HUDEP-2 (cell line): ENCODE measurements around the gene SPINT1.

Experiments used
- DNase-seq, 76 experiments: peaks; one replicate each; lab custom pipeline; 2025; ENCODE audit not compliant: unreplicated experiment in 76 of 76; lab: John Stamatoyannopoulos, UW

Gene SPINT1

GRCh38 chr15:40891138-40891537, 47.3 kb downstream of the SPINT1 start:
- DNase-seq, result no peak

DNA sequence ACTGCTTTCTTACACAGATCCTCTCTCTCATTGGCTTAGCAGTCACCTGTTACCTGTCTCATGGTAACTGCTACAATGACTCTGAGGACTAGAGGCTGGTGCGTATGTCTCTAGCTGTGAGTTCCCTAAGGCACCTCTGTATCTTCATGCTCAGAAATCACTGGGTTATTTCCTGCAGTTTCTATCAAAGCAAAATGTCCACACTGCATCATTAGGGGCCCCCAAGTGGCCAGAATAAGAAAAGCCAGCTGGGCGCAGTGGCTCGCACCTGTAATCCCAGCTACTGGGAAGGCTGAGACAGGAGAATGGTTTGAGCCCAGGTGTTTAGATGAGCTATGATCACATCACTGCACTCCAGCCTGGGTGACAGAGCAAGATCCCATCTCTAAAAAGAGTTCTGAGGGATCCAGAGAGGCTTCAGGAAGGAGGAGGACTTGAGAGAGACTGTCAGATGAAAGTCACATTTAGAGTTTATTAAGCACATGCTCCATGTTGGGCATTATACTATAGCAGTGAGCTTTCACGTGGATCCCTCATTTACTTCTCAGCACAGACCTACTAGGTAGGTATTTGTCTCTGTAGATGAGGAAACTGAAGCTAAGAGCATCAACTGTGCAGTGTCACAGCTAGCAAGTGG, 48.1 kb downstream of the SPINT1 start:
- peak in 30 of 76 experiments; percentile 2 to 50 (median 15) for DNase-seq

DNA sequence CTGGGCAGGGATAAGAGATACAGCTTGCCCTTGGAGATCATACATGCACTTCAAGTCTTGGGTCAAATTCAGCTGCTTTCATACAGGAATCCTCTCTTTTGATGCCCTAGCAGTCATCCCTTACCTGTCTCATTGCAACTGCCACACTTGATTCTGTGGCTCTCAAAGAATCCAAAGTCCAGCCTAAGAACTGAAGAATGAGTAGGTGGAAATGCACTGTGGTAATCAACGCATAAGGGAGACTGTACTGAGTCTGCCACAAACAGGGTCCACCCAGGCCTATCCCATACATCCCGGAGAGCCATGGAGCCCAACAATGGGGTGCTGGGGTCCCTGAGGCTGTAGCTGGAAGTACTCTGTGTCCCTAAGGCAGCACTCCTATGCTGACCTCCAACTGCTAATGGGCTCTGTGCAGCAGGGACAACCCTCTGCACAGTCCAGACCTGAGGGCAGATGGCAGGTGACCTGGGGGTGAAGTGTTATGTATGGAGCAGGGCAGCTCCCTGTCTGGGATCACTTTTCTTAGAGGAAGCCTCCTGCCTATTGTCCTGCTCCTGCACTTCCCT, 48.7 kb downstream of the SPINT1 start:
- DNase-seq, result no peak

DNA sequence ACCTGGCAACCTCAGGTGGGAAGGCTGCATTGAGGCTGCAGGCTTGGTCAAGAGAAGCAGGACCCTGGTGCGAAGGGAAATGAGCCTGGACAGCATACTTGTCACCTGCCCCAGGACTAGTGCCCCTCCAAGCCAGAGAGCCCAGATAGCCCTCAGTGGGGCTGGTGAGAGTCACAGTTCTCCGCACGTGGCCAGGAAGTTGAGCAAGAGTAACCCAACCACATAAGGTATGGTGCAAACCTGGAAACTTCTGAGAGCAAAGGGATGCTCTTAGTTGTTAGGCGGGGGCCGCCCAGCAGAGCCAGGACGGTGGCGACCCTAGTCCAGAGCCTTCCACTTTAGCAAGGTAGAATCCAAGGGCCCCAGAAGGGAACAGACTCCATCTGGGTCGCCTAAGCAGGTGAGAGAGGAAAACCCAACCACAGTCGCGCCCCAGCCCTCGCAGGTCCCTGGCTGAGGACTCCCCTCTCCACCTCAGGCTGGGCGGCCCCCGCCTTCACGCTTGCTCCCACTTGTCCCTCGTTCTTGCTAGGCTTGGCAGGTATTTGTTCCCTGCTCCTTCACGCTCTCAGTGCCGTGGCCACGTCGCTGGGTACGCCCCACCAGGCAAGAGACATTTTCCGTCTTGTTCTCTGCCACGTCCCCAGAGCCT, 49.3 kb downstream of the SPINT1 start:
- no peak for DNase-seq

DNA sequence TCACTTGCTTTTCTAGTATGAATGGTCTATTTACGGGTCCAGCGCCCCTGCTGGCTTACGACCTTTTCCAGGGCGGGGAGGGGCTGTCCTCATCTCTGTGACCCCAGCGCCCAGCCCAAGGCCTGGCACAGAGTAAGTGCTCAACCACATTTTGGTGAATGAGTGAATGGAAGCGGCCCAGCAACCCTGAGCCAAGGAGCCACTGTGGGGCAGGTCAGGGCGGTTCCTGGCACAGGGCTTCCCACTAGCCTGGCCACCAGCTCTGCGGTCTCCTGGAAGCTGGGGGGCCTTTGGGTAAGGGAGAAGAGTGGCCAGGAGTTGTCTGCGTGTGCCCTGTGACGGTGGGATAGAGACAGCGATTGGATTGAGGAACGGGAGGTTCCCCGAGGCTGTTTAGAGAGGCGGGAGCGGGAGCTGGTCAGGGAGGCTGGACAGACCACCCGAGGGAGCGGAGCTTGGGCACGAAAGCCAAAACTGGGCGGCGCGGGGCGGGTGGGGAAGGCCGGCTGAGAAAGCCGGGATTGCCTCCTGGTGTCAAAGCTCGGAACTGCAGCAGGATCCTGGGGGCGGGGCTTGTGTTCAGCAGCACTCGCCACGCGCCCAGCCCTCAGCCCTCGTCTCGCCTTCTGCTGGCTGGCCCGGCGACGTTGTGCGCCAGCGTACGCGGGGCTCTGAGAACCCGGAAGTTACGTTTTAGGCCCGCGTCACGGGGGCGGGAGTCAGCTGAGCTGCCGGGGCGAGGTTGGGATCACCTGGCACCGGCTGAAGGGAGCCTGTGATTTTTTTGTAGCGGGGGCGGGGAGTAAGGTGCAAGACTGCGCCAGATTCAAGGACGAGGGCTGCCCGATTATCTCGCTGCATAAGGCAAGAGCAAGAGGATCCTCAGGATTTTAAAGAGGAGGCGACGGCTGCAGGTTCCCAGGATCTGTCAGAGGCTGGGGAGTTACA, 50.2 kb downstream of the SPINT1 start, which contains the start of gene VPS18:
Gene VPS18, plus strand, starts transcription at position 718 of the 948 bp plus-strand sequence. CDS start 319 bp downstream, outside the sequence.
- peak in 75 of 76 experiments; percentile 68 to 99 (median 95) for DNase-seq

- peak in 67 of 76 experiments; percentile 6 to 75 (median 53) for DNase-seq
Measured at GRCh38 chr15:40894681-40895448, 51.0 kb downstream of the SPINT1 start.

DNA sequence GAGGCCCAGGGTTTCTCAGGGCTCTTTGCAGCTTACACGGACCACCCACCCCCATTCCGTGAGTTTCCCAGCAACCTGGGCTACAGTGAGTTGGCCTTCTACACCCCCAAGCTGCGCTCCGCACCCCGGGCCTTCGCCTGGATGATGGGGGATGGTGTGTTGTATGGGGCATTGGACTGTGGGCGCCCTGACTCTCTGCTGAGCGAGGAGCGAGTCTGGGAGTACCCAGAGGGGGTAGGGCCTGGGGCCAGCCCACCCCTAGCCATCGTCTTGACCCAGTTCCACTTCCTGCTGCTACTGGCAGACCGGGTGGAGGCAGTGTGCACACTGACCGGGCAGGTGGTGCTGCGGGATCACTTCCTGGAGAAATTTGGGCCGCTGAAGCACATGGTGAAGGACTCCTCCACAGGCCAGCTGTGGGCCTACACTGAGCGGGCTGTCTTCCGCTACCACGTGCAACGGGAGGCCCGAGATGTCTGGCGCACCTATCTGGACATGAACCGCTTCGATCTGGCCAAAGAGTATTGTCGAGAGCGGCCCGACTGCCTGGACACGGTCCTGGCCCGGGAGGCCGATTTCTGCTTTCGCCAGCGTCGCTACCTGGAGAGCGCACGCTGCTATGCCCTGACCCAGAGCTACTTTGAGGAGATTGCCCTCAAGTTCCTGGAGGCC, 55.8 kb downstream of the SPINT1 start:
- no peak for DNase-seq

DNA sequence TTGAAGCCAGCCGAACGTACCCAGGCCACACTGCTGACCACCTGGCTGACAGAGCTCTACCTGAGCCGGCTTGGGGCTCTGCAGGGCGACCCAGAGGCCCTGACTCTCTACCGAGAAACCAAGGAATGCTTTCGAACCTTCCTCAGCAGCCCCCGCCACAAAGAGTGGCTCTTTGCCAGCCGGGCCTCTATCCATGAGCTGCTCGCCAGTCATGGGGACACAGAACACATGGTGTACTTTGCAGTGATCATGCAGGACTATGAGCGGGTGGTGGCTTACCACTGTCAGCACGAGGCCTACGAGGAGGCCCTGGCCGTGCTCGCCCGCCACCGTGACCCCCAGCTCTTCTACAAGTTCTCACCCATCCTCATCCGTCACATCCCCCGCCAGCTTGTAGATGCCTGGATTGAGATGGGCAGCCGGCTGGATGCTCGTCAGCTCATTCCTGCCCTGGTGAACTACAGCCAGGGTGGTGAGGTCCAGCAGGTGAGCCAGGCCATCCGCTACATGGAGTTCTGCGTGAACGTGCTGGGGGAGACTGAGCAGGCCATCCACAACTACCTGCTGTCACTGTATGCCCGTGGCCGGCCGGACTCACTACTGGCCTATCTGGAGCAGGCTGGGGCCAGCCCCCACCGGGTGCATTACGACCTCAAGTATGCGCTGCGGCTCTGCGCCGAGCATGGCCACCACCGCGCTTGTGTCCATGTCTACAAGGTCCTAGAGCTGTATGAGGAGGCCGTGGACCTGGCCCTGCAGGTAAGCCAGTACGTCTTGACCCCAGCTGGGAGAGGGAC, 56.6 kb downstream of the SPINT1 start:
- DNase-seq, result no peak

DNA sequence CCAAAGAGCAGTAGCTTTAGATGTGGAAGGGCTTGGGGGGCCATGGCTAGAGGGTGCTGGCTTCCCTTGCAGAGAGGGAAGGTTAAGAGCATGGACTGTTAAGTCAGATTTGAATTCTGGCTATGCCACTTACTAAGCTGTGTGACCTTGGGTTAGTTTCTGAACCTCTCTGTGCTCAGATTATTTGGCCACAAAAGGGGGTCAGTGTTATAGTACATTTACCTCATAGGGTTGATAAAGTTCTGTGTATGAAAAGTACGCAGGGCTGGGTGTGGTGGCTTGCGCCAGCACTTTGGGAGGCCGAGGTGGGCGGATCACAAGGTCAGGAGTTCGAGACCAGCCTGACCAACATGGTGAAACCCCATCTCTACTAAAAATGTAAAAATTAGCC, 57.2 kb downstream of the SPINT1 start:
- DNase-seq, result no peak

DNA sequence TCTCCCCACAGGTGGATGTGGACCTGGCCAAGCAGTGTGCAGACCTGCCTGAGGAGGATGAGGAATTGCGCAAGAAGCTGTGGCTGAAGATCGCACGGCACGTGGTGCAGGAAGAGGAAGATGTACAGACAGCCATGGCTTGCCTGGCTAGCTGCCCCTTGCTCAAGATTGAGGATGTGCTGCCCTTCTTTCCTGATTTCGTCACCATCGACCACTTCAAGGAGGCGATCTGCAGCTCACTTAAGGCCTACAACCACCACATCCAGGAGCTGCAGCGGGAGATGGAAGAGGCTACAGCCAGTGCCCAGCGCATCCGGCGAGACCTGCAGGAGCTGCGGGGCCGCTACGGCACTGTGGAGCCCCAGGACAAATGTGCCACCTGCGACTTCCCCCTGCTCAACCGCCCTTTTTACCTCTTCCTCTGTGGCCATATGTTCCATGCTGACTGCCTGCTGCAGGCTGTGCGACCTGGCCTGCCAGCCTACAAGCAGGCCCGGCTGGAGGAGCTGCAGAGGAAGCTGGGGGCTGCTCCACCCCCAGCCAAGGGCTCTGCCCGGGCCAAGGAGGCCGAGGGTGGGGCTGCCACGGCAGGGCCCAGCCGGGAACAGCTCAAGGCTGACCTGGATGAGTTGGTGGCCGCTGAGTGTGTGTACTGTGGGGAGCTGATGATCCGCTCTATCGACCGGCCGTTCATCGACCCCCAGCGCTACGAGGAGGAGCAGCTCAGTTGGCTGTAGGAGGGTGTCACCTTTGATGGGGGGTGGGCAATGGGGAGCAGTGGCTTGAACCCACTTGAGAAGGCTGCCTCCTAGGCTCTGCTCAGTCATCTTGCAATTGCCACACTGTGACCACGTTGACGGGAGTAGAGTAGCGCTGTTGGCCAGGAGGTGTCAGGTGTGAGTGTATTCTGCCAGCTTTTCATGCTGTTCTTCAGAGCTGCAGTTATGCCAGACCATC, 59.0 kb downstream of the SPINT1 start:
- no peak for DNase-seq

GRCh38 chr15:40904552-40905201, 60.8 kb downstream of the SPINT1 start:
- no peak for DNase-seq

GRCh38 chr15:40906091-40906990, 62.5 kb downstream of the SPINT1 start:
- DNase-seq, result peak in 70 of 76 experiments; percentile 9 to 86 (median 70)

- DNase-seq, result peak in 4 of 76 experiments; percentile 4 to 17 (median 11)
Measured at GRCh38 chr15:40906991-40907802, 63.3 kb downstream of the SPINT1 start.
